SU-DHL-6 (cell line): Measurements from ENCODE around the gene PBX2.

Source experiments
- H2AFZ ChIP-seq: fragments of 200-600 bp; sonication (generic); 2 replicates; pipeline ENCODE4 v1.6.1; 2014; ENCODE audit warnings: low read depth, mild to moderate bottlenecking, moderate library complexity, mixed read lengths, antibody characterized with exemption, low read length; ENCODE audit not compliant: severe bottlenecking
- H3F3A ChIP-seq: fragments of 200-600 bp; shearing (Covaris generic); 2 replicates; pipeline ENCODE4 v1.6.0; 2016; ENCODE audit warnings: antibody characterized with exemption, mild to moderate bottlenecking; ENCODE audit not compliant: insufficient read depth
- H3K27ac ChIP-seq: fragments of 200-600 bp; sonication (generic); 2 replicates; pipeline ENCODE4 v1.5.1; 2016; ENCODE audit warnings: low read depth, mild to moderate bottlenecking, low read length, moderate library complexity, mixed read lengths
- H3K27me3 ChIP-seq: fragments of 200-600 bp; sonication (generic), shearing (Covaris generic); 2 replicates; pipeline ENCODE4 v1.6.0; 2014; ENCODE audit warnings: mild to moderate bottlenecking, low read length
- H3K36me3 ChIP-seq: fragments of 200-600 bp; sonication (generic); 2 replicates; pipeline ENCODE4 v1.6.1; 2014; ENCODE audit warnings: mild to moderate bottlenecking, low read length, mixed read lengths
- H3K4me2 ChIP-seq: fragments of 300-600, 200-600 bp; shearing (Covaris generic), sonication (generic); 2 replicates; pipeline ENCODE4 v1.6.0; 2014; ENCODE audit warnings: low read length, low read depth, mild to moderate bottlenecking; ENCODE audit not compliant: poor library complexity, severe bottlenecking
- H3K4me3 ChIP-seq: fragments of 200-600 bp; sonication (generic); 2 replicates; pipeline ENCODE4 v1.5.1; 2014; ENCODE audit warnings: antibody characterized with exemption, low read length, mild to moderate bottlenecking, mixed read lengths; ENCODE audit not compliant: insufficient read depth, poor library complexity, severe bottlenecking
- H3K79me2 ChIP-seq: fragments of 200-600 bp; sonication (generic); 2 replicates; pipeline ENCODE4 v1.6.1; 2014; ENCODE audit warnings: mild to moderate bottlenecking, low read length, moderate library complexity; ENCODE audit not compliant: insufficient read depth
- H3K9ac ChIP-seq: fragments of 200-600 bp; sonication (generic); 2 replicates; pipeline ENCODE4 v1.7.0; 2014; ENCODE audit warnings: mild to moderate bottlenecking, low read length
- H3K9me2 ChIP-seq: fragments of 200-600 bp; sonication (generic); replicated peaks from 2 replicates; pipeline ENCODE4 v1.6.1; 2014; ENCODE audit warnings: low read length; ENCODE audit not compliant: insufficient read depth
- H3K9me3 ChIP-seq: fragments of 200-600 bp; sonication (generic); 2 replicates; pipeline ENCODE4 v1.6.1; 2014; ENCODE audit warnings: low read length, mixed read lengths; ENCODE audit not compliant: insufficient read depth
- H4K20me1 ChIP-seq: fragments of 200-600 bp; sonication (generic); 2 replicates; pipeline ENCODE4 v1.6.1; 2014; ENCODE audit warnings: low read depth, mild to moderate bottlenecking, antibody characterized with exemption, low read length, moderate library complexity, mixed read lengths
- CTCF ChIP-seq: fragments of 200-600 bp; sonication (generic); IDR thresholded peaks from one replicate; pipeline ENCODE4 v1.5.1; 2017; ENCODE audit warnings: antibody characterized with exemption, mild to moderate bottlenecking, low read length, moderate library complexity; ENCODE audit not compliant: insufficient read depth, poor library complexity, severe bottlenecking
- EZH2phosphoT487 ChIP-seq: fragments of 200-600 bp; sonication (generic), shearing (Covaris generic); conservative IDR thresholded peaks from 2 replicates; pipeline ENCODE4 v1.6.1; 2018; ENCODE audit warnings: mild to moderate bottlenecking, antibody characterized with exemption, low read length, moderate library complexity, mixed read lengths

The PBX2 gene

GRCh38 chr6:32198345-32198696, 8.3 kb upstream of the PBX2 start:
- H3K9ac ChIP-seq, result no peak overlapping the region
- TF ChIP-seq CTCF (no peak), EZH2phosphoT487 (no peak)

GRCh38 chr6:32196682-32197616, 6.9 kb upstream of the PBX2 start:
- H3K9me2 ChIP-seq, result no peaks in the 10 kb centered on the region
- H3K36me3 ChIP-seq, result no peaks in the 10 kb centered on the region
- H3F3A ChIP-seq, result peaks cover 36% of the 10 kb centered on the region
- no peaks in the 10 kb centered on the region for H4K20me1 ChIP-seq
- peak overlapping the region; percentile 72 for H3K4me2 ChIP-seq
- H3K4me3 ChIP-seq, result peak overlapping the region; percentile 62
- H3K27ac ChIP-seq, result no peak overlapping the region
- TF ChIP-seq CTCF (no peak), EZH2phosphoT487 (no peak)
- H3K27me3 ChIP-seq, result no peaks in the 10 kb centered on the region
- H3K9ac ChIP-seq, result peak overlapping the region; percentile 71
- H3K79me2 ChIP-seq, result peaks cover 5% of the 10 kb centered on the region
- no peaks in the 10 kb centered on the region for H3K9me3 ChIP-seq
- peak overlapping the region; percentile 16 for H2AFZ ChIP-seq

More at GRCh38 chr6:32198345-32198696, 8.3 kb upstream of the PBX2 start:
- Histone ChIP-seq H3K9me3 (no peaks in the 10 kb centered on the region), H3K9me2 (no peaks in the 10 kb centered on the region), H4K20me1 (no peaks in the 10 kb centered on the region), H3F3A (peaks cover 31% of the 10 kb centered on the region), H3K79me2 (no peaks in the 10 kb centered on the region), H2AFZ (no peak overlapping the region), H3K27me3 (no peaks in the 10 kb centered on the region), H3K36me3 (no peaks in the 10 kb centered on the region), H3K4me3 (no peak overlapping the region), H3K4me2 (no peak overlapping the region), H3K27ac (no peak overlapping the region)

- H3K9ac ChIP-seq, result peak overlapping the region; percentile 71
- peak overlapping the region; percentile 72 for H3K4me2 ChIP-seq
- H3F3A ChIP-seq, result peaks cover 43% of the 10 kb centered on the region
- no peaks in the 10 kb centered on the region for H4K20me1 ChIP-seq
- peak overlapping the region; percentile 55 for H3K27ac ChIP-seq
- peak overlapping the region; percentile 16 for H2AFZ ChIP-seq
- no peak for TF ChIP-seq EZH2phosphoT487
- no peak for TF ChIP-seq CTCF
- no peaks in the 10 kb centered on the region for H3K9me3 ChIP-seq
- peak overlapping the region; percentile 62 for H3K4me3 ChIP-seq
- peaks cover 13% of the 10 kb centered on the region for H3K79me2 ChIP-seq
- H3K9me2 ChIP-seq, result no peaks in the 10 kb centered on the region
- H3K36me3 ChIP-seq, result no peaks in the 10 kb centered on the region
- no peaks in the 10 kb centered on the region for H3K27me3 ChIP-seq
These were observed 6.1 kb upstream of the PBX2 start for GRCh38 chr6:32195902-32196681.
